Prostate gland (tissue), 2 donors: ENCODE measurements around the gene CTSO.

Experiments
- CTCF ChIP-seq, 4 experiments: fragments of 200-600 bp in 2 of 4; fragments of 450-650 bp in 2 of 4; sonication (generic) in 2 of 4; IDR thresholded peaks; 1 replicate in 3 of 4; 2 replicates in 1 of 4; pipeline ENCODE4 v1.5.1; 2016 to 2019; ENCODE audit warnings: antibody characterized with exemption in 4 of 4, mild to moderate bottlenecking in 2 of 4, moderate library complexity in 2 of 4
- POLR2A ChIP-seq: fragments of 450-650 bp; IDR thresholded peaks from one replicate; pipeline ENCODE4 v1.6.1; 2016; ENCODE audit warnings: antibody characterized with exemption, mild to moderate bottlenecking
- POLR2AphosphoS5 ChIP-seq: sonication (generic); formaldehyde crosslinking; IDR thresholded peaks from one replicate; pipeline ENCODE4 v1.6.1; 2017; ENCODE audit warnings: antibody characterized with exemption

- TF ChIP-seq CTCF (IDR thresholded peaks at IDR 0.05), result no peak
- no peak for TF ChIP-seq POLR2AphosphoS5
- no peak for TF ChIP-seq POLR2A
These were observed 69.8 kb downstream of the CTSO start for GRCh38 chr4:155883895-155884294.
